C4-2B (cell line): ENCODE measurements around the gene ACSM2A.
"Not testable (repeated sequence)": the region's sequence is repeated elsewhere in the genome, so short reads cannot be mapped to it uniquely, and the experiment has no call there.

Experiments
- H3K27ac ChIP-seq: fragments of 450-650 bp; 2 replicates; pipeline ENCODE4 v1.5.1; 2017
- CTCF ChIP-seq: fragments of 450-650 bp; conservative IDR thresholded peaks from 2 replicates; pipeline ENCODE4 v1.5.1; 2017; ENCODE audit warnings: mild to moderate bottlenecking
- ZFX ChIP-seq: fragments of 450-650 bp; IDR thresholded peaks from 2 replicates; pipeline ENCODE4 v1.6.1; 2017

Gene ACSM2A

GRCh38 chr16:20519231-20519630 is 67.9 kb downstream of the ACSM2A start:
- no peak for TF ChIP-seq ZFX
- TF ChIP-seq CTCF: no peak
- no peak overlapping the region; the same call in 1 of the 2 replicates for H3K27ac ChIP-seq

- no peak for TF ChIP-seq ZFX
- no peak for TF ChIP-seq CTCF
- H3K27ac ChIP-seq: no peak overlapping the region
These were observed 68.8 kb downstream of the ACSM2A start for GRCh38 chr16:20520103-20520502.

GRCh38 chr16:20531795-20532194 is 80.5 kb downstream of the ACSM2A start:
- not testable (repeated sequence) for H3K27ac ChIP-seq

- not testable (repeated sequence) for H3K27ac ChIP-seq
These were observed 81.0 kb downstream of the ACSM2A start for GRCh38 chr16:20532284-20532792.

- H3K27ac ChIP-seq: not testable (repeated sequence)
These were observed 85.3 kb downstream of the ACSM2A start for GRCh38 chr16:20536669-20537068.
